Measurements from ENCODE around the gene AARS2.
"Not testable (repeated sequence)": the region's sequence is repeated elsewhere in the genome, so short reads cannot be mapped to it uniquely, and the experiment has no call there.

Gene AARS2

DNA sequence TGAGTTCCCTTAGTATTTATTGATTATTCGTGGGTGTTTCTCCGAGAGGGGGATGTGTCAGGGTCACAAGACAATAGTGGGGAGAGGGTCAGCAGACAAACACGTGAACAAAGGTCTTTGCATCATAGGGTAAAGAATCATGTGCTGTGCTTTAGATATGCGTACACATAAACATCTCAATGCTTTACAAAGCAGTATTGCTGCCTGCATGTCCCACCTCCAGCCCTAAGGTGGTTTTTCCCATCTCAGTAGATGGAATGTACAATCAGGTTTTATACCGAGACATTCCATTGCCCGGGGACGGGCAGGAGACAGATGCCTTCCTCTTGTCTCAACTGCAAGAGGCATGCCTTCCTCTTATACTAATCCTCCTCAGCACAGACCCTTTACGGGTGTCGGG lies 15.1 kb upstream of the AARS2 start:
- not testable (repeated sequence) for DNase-seq

DNA sequence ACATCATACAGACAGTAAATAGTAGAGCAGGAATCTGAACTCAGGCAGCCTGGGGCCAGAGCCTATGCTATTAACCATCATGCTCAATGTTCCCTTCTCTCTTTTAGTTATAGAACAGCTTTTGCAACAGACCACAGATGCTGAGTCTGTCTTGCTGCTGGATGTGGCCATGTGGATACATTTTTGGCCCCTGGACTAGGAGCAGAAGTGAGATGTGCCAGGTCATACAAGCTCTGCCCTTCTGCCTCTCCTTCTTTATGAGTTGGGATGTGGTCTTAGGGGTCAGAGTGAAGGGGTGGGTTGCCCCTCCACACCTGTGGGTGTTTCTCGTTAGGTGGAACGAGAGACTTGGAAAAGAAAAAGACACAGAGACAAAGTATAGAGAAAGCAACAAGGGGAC lies 14.6 kb upstream of the AARS2 start:
- no peak for DNase-seq

DNA sequence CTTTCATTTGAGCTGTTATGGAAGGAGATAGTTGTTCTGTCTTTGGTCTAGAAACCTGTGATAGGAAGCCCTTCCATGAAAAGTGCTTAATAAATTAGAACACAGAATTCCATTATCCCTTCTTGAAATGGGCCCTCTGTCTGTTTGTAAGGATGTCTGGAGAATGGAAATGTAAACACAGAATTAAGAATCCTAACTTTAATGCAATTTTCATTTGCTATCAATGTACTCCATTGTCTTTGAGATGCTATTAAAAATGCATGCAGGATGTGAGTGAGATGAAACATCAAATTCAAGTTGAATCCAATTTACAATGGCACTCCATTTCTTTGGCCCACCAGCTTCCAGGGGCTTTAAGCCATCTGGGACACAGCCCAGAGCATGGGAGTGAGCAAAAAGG lies 13.9 kb upstream of the AARS2 start:
- no peak for DNase-seq

DNA sequence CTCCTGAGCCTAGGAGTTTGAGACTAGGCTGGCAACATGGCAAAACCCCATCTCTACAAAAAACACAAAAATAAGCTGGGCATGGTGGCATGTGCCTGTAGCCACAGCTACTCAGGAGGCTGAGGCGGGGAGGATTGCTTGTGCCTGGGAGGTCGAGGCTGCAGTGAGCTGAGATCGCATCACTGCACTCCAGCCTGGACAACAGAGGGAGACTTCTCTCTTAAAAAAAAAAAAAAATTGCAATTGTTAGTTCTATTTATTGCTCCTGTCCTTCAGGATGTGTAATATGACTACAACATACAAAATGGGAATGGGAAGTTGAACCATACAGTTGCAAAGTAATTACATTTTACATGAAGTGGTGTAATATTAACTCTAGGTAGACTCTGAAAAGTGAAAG lies 8.1 kb upstream of the AARS2 start:
- DNase-seq = no peak

DNA sequence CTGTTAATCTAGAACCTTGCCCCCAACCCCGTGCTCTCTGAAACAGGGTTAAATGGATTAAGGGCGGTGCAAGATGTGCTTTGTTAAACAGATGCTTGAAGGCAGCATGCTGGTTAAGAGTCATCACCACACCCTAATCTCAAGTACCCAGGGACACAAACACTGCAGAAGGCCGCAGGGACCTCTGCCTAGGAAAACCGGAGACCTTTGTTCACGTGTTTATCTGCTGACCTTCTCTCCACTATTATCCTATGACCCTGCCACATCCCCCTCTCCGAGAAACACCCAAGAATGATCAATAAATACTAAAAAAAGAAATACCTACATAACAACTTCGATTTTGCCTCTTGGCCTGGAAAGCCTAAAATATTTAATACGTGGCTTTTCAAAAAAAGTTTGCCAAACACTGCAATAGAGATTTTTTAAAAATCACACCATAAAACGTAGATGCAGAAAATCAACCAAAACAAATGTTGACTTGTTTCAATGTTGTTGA lies 4.0 kb upstream of the AARS2 start:
- DNase-seq = not testable (repeated sequence)

DNA sequence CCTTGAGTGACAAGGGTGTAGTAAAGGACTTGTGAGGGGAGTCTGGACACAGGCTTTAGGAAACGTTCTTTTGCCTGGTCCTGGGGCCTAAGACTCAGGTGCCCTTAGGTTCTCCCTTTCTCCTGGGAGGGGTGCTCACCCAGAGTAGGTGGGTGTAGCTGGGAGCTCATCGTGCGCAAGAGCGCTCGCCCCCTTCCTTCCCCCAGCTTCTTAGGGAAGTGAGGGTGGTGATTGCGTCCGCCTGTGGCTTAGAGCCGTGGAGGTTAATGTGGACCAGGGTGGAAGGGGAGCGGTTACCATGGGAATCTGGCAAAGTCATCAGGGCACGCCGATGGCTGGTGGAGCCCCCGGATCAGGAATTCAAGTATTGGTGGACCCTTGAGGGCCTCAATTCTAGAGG lies 3.3 kb upstream of the AARS2 start:
- DNase-seq = no peak

DNA sequence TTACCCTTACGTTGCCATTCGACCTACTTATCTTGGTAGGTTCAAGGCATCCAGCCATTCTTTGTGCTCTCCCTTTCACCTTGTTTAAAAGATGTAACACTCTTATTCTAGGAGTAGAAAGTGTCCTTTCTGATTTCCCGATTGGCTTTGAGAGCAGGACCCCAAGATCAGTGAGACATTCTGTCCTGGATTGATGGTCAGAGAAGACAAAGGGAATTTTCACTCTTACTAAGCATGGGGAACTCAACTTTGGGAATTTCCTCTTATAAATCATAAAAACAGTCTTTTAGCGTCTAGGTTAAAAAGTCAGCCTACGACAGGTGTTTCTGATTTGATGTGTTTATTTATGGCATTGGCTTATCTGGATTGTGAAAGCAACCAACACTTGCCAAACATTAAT lies 2.8 kb upstream of the AARS2 start:
- no peak for DNase-seq

DNA sequence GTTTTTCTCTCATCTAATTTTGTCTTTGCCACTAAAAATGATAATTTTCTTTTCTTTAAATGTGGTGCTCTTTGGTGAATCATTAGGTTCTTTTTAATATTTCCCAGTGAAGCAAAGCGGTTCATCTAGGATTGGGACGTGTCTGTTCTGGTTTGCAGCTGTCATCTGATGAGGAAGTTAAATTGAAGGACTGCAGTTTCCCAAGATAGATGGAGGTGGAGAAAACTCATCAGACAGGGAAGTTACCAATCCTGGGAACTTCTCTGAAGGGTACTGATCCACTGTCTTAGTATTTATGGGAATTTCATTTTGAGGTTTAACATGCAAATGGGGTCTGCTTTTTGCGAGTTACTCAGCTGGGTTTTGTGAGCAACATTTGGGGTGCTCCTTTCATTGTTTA lies 2.4 kb upstream of the AARS2 start:
- DNase-seq = no peak

DNA sequence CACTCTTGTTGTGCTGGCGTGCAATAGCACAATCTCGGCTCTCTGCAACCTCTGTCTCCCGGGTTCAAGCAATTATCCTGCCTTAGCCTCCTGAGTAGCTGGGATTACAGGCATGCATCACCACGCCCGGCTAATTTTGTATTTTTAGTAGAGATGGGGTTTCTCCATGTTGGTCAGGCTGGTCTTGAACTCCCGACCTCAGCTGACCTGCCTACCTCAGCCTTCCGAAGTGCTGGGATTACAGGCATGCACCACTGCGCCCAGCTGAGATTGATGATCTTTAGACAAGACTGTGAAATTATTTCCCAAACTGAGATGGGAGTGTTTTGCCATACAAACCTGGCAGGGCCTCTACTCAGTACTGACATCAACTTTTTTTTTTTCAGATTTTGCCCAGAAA lies 1.5 kb upstream of the AARS2 start:
- not testable (repeated sequence) for DNase-seq

DNA sequence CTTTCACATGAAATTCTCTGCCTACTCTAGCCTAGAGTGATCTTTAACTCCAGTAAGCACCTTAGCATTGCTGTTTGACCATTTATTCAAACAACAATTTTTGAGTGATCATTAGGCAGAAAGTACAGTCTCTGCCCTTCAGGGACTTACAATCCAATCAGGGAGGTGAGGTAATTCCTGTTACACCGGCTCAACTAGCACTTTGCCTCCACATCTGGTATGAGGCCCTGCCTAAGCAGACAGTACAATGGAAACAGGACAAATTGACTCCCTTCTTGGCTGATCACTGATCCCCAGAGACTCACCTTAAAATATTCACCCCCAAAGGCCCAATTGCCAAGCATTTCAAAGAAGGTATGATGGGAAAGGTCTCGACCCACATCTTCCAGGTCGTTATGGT lies 1.4 kb downstream of the AARS2 start:
- DNase-seq = no peak

DNA sequence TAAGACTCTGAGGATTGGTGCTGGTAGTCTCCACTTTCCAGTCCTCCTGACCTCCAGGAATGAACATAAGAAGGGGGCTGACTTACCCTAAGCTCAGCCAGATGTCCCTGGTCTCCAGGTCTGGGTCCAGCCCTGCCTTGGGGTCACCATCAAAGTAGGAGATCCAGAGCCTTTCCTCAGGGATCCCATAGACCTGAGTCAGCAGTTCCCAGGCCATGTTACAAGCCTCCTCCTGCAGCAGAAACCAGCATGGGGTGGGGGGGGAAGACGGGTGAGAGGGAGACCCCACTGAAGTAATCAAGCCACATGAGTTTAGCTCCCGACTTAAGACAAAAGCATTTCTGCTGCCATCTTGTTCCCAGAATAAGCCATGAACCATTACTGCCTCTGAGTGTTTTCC lies 1.8 kb downstream of the AARS2 start:
- no peak for DNase-seq

DNA sequence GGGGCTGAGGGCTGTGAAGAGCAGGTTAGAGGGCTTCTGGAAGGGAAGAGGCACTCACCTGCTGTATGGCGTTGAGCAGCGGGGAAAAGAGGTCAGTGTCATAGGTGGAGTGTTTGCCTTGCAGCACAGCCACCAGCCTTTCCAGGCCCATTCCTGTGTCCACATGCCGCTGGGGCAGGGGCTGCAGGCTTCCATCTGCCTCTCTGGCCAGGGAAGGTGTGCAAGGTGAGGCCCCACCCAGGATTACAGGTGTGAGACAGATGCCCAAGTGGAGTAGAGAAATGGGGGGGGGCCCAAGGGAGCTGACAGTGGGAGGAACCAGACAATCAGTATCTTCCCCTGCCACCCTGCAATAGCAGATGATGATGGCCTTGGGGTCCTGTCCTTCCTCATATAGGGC lies 2.9 kb downstream of the AARS2 start:
- no peak for DNase-seq

DNA sequence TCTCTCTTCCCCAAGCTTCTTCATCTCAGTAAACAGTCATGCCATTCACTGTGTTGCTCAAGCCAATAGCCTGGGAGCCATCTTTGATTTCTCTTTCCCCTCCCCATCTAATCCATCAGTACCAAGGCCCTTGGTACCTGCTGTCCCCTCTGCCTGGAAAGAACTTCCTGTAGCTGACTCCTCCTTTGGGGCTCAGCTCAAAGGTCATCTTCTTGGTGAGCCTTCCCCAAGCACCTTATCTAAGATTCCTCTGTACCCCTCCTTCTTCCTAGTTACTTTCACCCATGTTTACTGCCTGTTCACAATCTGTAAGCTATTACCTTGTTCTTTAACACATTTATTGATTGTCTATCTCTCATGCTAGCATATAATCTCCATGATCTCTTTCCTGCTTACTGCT lies 3.5 kb downstream of the AARS2 start:
- no peak for DNase-seq

DNA sequence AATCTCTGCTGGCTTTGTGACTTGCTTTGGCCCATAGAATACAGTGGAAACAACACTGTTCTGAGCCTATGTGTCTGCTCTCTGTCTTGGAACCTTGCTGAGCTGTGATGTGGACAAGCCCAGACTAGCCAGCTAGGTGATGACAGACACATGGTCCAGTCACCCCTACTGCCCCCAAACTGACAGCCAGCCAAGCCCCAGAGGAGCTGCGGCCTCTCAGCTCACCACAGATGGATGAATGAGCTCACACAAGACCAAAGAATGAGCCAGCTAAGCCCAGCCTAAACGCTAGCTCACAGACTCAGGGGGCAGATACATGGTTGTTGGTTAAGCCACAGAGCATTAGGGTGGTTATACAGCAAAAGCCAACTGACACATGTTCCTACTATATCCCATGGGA lies 4.1 kb downstream of the AARS2 start:
- DNase-seq = no peak

DNA sequence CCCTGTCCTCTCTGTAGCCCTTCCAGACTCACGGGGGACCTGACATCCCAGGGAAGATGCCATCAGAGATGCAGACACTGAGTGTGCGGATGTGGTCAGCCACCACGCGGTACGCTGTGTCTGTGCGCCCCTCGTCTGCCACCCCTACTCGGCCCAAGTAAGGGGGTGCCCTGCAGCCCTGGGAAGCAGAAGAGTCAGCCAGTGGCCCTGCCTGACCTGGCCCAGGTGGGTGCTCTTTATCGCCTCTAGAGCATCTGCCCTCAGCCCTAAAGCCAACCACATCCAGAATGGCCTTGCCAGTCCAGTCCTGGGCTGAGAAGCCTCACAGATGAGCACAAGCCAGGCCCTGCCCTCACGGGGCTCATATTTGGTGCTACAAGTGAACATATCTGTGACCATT lies 5.9 kb downstream of the AARS2 start:
- no peak for DNase-seq

DNA sequence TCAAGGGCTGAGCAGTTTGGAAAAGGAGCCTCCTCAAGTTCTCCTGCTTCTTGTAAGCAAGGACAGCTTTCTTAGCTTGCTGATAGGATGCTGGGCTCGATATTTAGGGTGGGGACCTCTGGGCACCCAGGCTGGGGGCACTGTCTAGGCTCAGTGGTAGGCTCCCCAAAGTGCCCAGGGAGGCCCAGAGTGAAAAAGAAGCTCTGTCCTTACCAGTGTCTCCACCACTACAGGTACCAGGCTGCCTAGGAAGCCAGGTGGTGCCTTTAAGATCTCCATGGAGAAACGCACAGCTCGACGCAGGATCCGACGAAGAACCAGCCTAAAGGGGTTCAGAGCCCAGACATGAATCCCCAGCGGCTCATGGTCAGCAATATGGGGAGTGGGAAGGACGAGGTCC lies 6.4 kb downstream of the AARS2 start:
- no peak for DNase-seq

DNA sequence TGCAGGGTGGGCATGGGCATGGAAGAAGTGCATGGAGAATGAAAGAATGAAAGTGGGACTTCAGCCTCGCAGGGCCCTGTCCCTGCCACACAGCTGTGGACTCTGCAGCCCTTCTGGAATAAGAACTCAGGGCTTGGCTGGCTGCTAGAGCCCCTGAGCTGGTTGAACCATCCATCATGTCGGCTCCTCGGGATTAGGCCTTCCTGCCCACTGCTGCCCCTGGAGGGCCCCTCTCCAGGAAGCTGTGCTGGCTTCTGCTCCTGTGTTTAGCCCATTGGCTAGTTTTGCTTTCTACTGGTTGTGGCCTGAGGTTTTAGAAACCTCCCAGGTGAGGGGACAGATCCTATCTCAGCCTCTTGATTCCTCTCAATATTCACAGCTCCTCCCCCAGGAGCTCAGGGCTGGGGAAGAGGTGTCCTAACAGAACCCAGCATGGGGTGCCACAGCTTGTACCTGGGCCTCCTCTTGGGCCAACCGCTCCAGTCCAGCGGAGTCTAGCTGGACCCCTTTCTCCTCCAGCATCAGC lies 7.9 kb downstream of the AARS2 start:
- no peak for DNase-seq

DNA sequence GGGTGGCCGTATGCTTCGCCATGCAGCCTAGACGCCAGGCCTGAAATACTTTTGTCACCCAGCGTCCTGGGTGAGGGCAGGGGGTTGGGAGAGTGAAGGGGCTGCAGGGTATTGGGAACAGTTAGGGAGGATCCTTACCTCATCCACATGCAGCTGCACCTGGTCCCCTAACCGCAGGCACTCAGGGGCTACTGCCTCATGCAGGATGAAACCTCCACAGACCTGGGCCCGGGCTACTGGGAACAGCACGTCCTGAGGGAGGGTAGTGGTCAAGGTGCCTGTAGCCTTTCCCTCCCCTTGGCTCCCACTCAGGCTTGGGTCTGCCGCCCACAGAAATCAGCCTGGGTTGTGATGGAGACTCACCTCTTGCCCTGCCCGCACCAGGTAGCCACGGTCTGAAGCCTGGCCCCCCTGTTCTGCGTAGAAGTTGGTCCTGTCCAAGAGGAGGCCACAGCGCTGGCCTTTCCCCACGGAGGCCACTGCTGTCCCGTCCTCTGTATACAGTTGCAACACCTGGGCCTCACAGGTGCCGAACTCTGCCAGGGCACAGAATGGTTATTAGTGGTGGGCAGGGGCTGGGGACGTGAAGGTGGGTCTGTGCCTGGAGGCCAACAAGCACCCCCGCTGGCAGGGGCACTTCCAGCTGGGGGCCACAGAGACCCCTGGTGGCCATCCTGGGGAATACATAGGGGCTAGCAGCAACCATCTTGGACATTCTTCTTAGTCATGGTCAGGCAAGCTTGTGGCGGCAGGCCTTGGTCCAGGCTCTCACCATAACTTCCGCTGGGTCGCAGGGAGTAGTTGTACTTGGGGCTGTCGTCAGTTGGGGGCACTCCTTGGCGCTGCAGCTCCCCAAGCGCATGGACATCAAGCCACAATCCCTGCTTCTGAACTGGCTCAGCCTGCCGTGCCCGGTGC lies 8.6 kb downstream of the AARS2 start:
- DNase-seq = peak; percentile 37

DNA sequence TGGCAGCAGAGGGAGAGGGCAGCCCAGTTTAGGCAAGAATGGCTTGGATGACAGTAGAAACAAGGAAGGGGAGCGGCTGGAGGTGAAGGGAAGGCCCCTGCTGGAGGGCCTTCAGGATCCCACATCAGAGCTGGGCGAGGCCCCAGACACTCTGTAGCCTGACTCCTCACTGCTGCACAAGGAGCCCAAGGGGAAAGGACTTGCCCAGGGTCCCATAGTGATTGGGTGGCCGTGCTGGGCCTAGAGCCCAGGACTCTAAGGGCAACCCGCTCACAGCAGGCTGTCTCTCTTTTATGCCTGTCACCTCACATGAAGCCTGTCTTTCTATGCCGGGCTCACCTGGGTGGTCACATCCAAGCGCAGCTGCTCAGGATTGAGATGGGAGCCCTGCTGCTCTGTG lies 9.3 kb downstream of the AARS2 start:
- DNase-seq = no peak

DNA sequence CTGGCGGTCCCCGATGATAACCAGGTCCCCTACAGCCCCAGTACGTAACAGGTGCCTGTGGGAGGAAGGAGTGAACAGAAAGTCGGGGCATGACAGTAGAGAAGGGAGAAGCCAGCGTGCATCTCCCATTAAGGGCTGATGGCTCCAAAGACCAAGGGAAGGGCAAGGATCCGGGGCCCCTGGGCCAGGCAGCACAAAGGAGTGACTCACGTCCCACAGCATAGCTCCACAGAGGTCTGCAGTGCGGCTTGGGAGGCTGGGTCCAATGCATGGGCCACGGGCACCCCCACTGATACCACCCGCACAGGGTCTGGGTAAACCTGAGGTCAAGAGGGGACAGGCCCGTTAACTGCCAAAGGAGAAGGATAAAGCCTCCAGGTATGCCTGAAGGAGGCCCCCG lies 10.3 kb downstream of the AARS2 start:
- DNase-seq = no peak

DNA sequence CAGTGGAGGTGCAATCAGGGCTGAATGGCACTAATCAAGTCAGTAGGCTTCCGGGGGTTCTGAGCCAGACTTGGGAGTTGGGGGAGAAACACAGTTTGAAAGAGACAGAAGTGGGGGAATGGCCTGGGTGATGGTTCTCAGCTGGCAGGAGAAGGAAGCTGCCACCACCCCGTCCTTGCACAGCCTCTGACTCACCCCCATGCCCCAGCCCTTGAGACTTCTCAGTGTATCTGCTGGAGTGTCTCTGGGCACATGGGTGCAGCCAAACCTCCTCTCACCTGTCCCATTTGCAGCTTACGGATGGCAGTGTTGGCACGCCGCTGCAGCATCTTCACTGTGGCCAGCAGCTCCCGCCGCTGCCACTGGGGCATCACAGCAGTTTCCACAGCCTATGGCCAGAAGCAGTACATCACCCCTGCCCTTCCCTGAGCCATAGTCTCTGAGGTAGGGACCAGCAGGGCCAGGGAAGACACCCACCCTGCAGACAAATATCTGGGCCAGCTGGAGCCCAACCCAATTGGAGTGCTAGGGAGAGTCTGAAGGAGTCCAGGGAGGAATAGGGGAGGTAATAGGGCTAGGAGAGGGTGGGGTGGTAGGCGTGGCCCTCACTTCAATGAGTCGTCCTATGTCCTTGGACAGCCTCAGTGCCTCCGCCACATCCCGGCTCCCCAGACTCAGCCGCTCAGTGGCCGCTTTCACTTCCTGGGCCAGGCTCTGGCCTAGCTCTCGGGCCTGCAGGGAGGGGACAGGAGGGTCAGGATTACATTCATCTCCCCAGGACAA lies 11.2 kb downstream of the AARS2 start:
- DNase-seq = no peak

DNA sequence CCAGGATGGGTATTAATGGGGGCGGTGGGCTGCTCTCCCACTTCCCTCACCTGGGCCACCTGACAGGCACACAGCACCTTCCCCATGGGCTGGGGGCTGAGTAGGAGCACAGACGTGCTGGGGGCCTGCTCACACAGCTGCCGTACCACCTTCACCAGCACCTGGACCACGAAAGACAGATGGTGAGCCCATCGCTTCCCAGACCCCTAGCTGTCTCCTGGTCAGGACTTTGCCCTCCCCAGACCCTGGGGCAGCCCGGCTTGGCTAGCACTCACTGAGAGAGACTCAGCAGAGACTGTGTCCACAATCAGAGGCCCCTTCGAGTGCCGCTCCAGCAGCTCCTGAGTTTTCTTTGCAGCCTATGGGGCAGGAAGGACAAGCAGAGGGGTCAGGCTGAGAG lies 12.0 kb downstream of the AARS2 start:
- DNase-seq = no peak

DNA sequence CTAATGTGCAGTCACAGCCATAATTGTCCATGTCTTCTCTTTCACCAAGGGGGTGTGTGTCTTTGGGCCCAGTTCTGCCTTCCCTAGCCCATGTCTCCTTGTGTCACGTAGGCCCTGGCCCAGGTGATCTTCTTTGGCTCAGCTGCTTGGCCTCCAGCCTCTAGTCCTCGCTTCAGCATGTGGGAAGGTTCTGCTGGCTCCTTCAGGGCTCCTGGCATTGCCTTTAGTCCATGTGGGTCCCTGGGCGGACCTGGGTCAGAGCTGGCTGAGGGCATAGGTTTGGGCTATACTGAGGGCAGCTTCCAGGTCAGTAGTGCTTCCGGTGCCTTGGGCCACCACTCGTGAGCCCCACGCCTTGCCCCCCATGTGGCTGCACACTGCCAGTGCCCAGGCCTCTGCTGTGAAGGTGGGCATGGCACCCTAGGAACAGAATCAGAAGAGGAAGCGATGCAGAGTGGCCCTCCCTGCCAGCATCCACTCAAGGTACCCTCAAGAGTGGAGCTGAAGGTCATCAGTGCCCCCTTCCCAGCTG lies 12.8 kb downstream of the AARS2 start:
- no peak for DNase-seq

DNA sequence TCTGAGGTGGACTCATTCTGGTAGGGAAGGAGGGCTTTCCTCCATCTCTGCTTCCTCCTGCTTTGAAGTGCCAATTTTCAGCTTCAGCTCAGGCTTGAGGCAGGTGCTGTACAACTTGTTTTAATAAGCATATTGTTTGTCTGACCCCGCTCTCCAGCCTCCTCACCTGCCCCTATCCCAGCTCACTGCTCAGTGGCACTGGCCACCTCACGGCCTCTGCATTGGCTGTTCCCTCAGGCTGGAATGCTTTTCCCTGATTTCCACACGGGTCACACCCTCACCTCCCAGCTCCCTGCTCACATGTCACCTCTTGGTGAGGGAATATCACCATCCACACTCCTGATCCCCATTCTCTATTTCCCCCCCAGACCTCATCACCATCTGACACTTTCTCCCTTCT lies 14.3 kb downstream of the AARS2 start:
- no peak for DNase-seq
